NCI-H1105 (cell line): ENCODE results near the gene CFAP70.
"Not testable (repeated sequence)": the region's sequence is repeated elsewhere in the genome, so short reads cannot be mapped to it uniquely, and the experiment has no call there.

ENCODE experiments used
- DNase-seq: peaks from one replicate; lab custom pipeline; 2025; lab: John Stamatoyannopoulos, UW

CFAP70 gene

GRCh38 chr10:73339436-73339835 is 19.2 kb downstream of the CFAP70 start:
- DNase-seq: no peak

DNA sequence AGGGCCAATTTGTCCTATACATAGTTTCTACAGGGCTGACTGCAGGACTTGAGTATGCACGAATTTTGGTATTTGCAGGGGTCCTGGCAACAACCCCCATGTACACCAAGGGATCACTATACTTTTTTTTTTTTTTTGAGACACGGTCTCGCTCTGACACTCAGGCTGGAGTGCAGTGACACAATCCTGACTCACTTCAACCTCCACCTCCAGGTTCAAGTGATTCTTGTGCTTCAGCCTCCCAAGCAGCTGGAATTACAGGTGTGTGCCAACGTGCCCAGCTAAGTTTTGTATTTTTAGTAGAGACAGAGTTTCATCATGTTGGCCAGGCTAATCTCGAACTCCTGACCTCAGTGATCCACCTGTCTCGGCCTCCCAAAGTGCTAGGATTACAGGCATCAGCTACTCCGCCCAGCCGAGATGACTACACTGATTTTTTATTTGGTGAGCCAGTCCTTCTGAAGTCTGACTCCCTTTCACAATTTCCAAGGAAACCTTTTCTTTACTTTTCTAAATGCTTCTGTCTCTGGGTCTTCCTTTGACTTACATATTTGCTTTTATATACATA is 19.8 kb downstream of the CFAP70 start:
- no peak for DNase-seq

- DNase-seq: no peak
These were observed 25.5 kb downstream of the CFAP70 start for GRCh38 chr10:73333202-73333601.

- no peak for DNase-seq
These were observed 26.3 kb downstream of the CFAP70 start for GRCh38 chr10:73332379-73332778.

DNA sequence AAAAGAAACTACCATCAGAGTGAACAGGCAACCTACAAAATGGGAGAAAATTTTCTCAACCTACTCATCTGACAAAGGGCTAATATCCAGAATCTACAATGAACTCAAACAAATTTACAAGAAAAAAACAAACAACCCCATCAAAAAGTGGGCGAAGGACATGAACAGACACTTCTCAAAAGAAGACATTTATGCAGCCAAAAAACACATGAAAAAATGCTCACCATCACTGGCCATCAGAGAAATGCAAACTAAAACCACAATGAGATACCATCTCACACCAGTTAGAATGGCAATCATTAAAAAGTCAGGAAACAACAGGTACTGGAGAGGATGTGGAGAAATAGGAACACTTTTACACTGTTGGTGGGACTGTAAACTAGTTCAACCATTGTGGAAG is 30.1 kb downstream of the CFAP70 start:
- not testable (repeated sequence) for DNase-seq

GRCh38 chr10:73325290-73325689 is 33.4 kb downstream of the CFAP70 start:
- DNase-seq: not testable (repeated sequence)

- not testable (repeated sequence) for DNase-seq
These were observed 35.1 kb downstream of the CFAP70 start for GRCh38 chr10:73323582-73323981.

DNA sequence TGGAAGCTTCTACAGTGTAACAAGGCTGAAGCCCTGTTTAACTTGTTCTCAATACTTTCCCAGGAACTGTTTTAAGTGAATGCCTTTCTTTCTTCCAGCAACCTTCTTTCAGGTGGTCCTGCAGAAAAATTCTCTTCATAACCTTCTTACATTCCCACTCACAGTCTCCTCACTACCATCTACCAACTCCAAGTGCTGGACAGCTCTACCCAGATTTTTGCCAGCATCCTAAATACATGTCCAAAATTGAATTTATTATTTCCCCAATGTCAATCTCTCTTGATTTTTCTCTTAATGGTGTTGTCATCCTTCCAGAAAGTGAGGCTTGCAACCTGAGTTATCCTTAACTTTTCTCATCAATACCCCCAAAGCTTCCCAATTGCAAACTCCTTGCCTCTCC is 48.2 kb downstream of the CFAP70 start:
- no peak for DNase-seq

- no peak for DNase-seq
These were observed 51.4 kb downstream of the CFAP70 start for GRCh38 chr10:73307203-73307800.

- no peak for DNase-seq
These were observed 52.4 kb downstream of the CFAP70 start for GRCh38 chr10:73306171-73306708.

- DNase-seq: no peak
These were observed 61.7 kb downstream of the CFAP70 start for GRCh38 chr10:73296946-73297345.

- DNase-seq: no peak
These were observed 65.2 kb downstream of the CFAP70 start for GRCh38 chr10:73293461-73293860.

GRCh38 chr10:73289958-73290357 is 68.7 kb downstream of the CFAP70 start:
- no peak for DNase-seq

GRCh38 chr10:73287441-73287840 is 71.2 kb downstream of the CFAP70 start:
- DNase-seq: no peak

- no peak for DNase-seq
These were observed 77.6 kb downstream of the CFAP70 start for GRCh38 chr10:73281097-73281496.

DNA sequence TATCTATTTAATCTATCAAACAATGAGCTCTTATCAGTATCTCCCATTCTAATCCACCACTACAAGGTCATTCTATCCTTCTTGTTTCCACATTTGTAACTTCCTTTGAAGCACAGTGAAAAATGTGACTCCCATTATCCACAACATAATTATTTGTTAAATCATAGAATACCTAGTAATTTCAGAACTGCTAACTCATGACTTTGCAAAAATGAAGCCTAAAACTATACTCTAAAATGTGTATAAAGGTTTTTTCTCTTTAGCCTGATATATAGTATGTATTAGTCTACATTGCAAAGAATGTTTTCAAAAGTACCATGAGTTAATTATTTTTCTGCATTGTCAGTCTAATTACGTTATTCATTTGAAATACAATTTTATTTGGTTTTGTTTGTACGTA is 94.2 kb downstream of the CFAP70 start:
- DNase-seq: no peak

GRCh38 chr10:73263693-73264347 is 94.8 kb downstream of the CFAP70 start:
- no peak for DNase-seq

GRCh38 chr10:73262880-73263555 is 95.6 kb downstream of the CFAP70 start:
- DNase-seq: no peak

DNA sequence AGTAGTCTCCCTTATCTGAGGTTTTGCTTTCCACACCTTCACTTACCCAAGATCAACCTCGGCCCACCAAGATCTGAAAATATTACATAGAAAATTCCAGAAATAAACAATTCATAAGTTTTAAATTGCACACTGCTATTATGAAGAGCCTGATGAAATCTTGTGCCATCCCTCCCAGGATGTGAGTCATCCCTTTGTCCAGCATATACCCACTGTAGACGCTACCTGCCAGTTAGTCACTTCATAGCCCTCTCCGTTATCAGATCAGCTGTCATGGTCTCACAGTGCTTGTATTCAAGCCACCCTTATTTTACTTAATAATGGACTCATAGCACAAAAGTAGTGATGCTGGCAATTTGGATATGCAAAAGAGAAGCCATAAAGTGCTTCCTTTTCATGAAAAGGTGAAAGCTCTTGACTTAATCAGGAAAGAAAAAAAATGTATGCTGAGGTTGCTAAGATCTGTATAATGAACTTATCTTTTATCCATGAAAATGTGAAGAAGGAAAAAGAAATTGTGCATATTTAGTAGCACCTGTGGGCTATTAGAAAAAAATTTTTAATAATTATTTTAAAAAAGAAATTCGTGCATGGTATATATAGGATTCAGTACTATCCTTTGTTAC is 96.4 kb downstream of the CFAP70 start:
- no peak for DNase-seq

GRCh38 chr10:73261362-73261995 is 97.2 kb downstream of the CFAP70 start:
- DNase-seq: no peak

DNA sequence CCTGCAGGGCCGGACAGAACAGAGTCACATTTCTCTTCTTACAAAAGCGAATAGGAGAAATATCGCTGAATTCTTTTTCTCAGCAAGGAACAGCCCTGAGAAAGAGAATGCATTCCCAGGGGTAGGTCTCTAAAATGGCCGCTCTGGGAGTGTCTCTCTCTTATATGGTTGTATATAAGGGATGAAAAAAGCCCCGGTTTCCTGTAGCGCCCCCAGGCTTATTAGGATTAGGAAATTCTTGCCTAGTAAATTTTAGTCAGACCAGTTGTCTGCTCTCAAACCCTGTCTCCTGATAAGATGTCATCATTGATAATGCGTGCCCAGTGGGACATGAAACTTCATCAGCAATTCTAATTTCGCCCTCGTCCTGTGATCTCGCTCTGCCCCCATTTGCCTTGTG is 100.1 kb downstream of the CFAP70 start:
- DNase-seq: not testable (repeated sequence)

DNA sequence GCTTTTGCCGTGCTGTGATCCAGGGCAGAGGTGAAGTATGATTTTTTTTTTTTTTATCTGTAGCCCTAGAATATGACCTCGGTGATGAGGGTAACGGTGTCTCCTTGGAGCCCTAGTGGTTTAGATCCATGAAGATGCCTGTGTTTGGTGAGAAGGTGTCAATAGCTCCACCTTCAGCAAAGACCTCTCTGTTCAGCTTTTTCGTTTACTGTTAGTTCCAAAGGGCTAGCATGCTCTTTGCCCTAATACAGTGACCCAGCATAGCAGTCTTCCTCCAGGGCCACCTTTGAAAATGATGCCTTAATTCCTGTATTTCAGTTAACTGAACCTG is 105.5 kb downstream of the CFAP70 start:
- DNase-seq: no peak
